Smooth muscle cell of bladder (primary cell): ENCODE data around the gene SNTB2. TPM values are rescaled to one million over a fixed set of nuclear protein-coding genes. Genes with fewer than 3 reads are reported as not detected.

Experiments
- total RNA-seq: library from RNA; depleted of rRNA; stranded (reverse); fragments of >200 nt; gene quantifications from 2 replicates; pipeline ENCODE4 v1.2.3, GENCODE V29; 2014

SNTB2 gene
- total RNA-seq, result 43.2 and 58.3 TPM in 2 replicates

DNA sequence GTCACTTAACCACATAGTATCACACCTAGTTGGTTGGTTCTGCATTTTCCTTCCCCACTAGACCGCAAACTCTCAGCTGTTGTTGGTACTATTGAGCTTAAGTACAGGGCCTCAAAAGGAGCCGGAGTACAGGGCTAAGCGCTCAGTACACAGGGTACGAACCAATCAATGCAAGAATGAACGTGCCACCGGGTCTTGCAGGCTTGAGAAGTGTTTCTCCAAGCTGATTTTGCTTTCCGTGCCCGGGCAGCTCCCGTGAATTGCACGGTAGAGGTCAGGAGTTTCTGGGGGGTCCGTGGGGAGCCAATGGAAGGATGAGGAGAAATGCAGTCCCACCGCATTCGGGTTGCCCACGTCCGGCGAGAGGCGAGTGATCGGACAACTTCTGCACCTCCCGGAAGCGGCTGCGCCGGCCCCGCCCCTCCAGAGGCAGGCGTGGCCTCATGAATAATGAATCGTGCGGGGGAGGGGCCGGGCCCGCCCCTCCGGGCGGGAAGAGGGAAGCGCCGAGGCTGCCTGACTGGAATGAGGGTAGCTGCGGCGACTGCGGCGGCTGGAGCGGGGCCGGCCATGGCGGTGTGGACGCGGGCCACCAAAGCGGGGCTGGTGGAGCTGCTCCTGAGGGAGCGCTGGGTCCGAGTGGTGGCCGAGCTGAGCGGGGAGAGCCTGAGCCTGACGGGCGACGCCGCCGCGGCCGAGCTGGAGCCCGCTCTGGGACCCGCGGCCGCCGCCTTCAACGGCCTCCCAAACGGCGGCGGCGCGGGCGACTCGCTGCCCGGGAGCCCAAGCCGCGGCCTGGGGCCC, at the start of gene SNTB2:
Gene SNTB2, plus strand, starts transcription at position 523 of the 804 bp plus-strand sequence. Its CDS starts 3 bp downstream, at position 526.

GRCh38 chr16:69310653-69311532, 123.9 kb downstream of the SNTB2 start, which contains the start of gene VPS4A:
Gene VPS4A, plus strand, starts transcription at chr16:69311350. Its CDS starts 162 bp downstream, at chr16:69311512.

GRCh38 chr16:69330286-69331109, 143.5 kb downstream of the SNTB2 start, which contains the start of gene PDF:
Gene PDF, minus strand, starts transcription at chr16:69330588. Its CDS starts 18 bp downstream, at chr16:69330570.

DNA sequence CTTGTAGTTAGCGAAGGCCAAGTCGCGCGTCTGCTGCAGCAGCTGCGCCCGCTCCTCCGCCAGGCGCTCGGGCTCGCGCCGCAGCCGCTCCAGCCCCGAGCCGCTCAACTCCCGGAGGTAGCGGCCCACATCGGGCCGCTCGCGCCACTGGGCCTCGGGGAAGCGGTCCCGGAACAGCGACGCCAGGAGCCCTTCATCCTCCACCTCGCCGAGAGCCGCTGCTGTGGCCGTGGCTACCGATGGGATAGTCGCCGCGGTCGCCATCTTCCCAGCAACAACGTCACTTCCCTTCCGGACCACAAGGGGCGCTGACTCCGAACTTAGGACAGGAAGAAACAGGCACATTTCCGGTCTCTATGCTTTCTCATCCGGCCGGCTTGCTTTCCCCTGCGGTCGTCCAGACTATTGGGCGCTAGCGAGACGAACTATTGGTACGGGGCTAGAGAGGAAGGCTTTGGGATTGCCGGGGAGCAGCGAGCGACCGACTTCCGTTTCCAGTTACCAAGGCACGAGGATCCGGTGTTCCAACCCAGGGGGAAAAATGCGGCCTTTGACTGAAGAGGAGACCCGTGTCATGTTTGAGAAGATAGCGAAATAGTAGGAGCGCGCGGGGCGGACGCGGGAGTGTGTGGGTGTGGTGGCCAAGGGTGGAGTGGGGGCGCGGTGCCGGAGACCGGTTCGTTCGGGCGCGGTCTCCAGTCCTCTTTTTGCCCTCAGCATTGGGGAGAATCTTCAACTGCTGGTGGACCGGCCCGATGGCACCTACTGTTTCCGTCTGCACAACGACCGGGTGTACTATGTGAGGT, 152.5 kb downstream of the SNTB2 start, which contains the start of the genes COG8 and NIP7:
Gene COG8, minus strand, starts transcription at position 276 of the 806 bp plus-strand sequence. Its CDS starts 12 bp downstream, at position 264.
Gene NIP7, plus strand, starts transcription at position 484 of the 806 bp plus-strand sequence. Its CDS starts 58 bp downstream, at position 542.

DNA sequence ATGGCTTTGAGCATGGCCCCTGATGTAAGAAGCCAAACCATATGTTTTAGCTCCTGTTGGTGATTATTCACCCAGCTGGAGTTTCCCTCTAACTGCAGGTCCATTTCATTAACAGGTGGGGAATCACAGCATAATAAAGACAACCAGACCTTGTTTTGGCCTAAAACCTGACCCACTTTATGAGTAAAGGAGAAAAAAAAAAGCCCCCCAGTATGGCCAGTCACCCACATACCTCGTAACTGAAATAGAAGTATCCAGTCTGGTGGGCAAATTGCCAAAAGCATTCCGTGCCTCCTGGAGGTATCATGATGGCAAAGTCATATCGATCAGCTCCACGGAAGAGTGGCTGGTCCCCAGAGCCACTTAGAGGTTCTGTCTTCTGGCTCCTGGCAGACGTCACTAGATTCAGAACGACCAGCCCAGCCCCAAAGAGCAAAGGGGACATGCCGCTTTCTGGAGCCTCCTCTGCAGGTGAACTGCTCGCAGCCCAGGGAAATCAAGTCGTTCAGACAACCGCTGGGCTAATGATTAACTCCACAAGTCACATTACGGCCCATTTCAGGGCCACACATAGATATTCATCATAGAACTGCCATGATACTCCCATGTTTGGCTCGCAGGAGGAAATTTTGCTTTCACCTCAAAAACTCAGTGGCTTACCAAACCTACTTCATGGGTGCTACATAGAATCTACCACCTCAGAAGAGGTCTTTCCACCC, 164.5 kb downstream of the SNTB2 start, which contains the start of gene TMED6:
Gene TMED6, minus strand, starts transcription at position 478 of the 719 bp plus-strand sequence. Its CDS starts 33 bp downstream, at position 445.

Other genes with a start within 250 kb of the SNTB2 start
- 2.4 and 7.6 TPM in 2 replicates for gene HAS3, start 81.5 kb upstream of the SNTB2 start, total RNA-seq
- gene CHTF8, start 54.6 kb upstream of the SNTB2 start, total RNA-seq, result 30.0 and 31.6 TPM in 2 replicates
- gene UTP4, start 54.5 kb upstream of the SNTB2 start, total RNA-seq, result 14.6 and 16.4 TPM in 2 replicates
- 28.7 and 33.5 TPM in 2 replicates for gene VPS4A, start 124.2 kb downstream of the SNTB2 start, total RNA-seq
- 7.1 and 9.5 TPM in 2 replicates for gene PDF, start 143.4 kb downstream of the SNTB2 start, total RNA-seq
- 23.6 and 31.8 TPM in 2 replicates for gene COG8, start 152.4 kb downstream of the SNTB2 start, total RNA-seq
- gene NIP7, start 152.6 kb downstream of the SNTB2 start, total RNA-seq, result 16.4 and 19.8 TPM in 2 replicates
- gene TMED6, start 164.6 kb downstream of the SNTB2 start, total RNA-seq, result 0.28 TPM in 1 of 2 replicates, not detected in the other
- gene TERF2, start 198.8 kb downstream of the SNTB2 start, total RNA-seq, result 10.7 and 12.1 TPM in 2 replicates
- 55.5 and 67.8 TPM in 2 replicates for gene CYB5B, start 237.5 kb downstream of the SNTB2 start, total RNA-seq